Mucosa of descending colon (tissue), 3 donors: ENCODE results near the gene SLC1A7. TPM values are rescaled to one million over a fixed set of nuclear protein-coding genes. Genes with fewer than 3 reads are reported as not detected.

ENCODE experiments used
- ATAC-seq: fragments of 200-7000 bp; cut with Tn5 transposase; one replicate; pipeline ENCODE4 v1.9.1; 2020; ENCODE audit warnings: mild to moderate bottlenecking, moderate library complexity
- DNase-seq, 3 donors: peaks; one replicate each; pipeline ENCODE4 v3.0.0-alpha.2; 2020
- H3K36me3 ChIP-seq: fragments of 200-600 bp; one replicate; pipeline ENCODE4 v1.8.0; 2021; ENCODE audit warnings: low read depth, mild to moderate bottlenecking
- H3K4me1 ChIP-seq: fragments of 200-600 bp; one replicate; pipeline ENCODE4 v1.8.0; 2021; ENCODE audit warnings: low read depth, mild to moderate bottlenecking
- H3K4me3 ChIP-seq: fragments of 200-600 bp; one replicate; pipeline ENCODE4 v1.8.0; 2021; ENCODE audit warnings: mild to moderate bottlenecking
- H3K9me3 ChIP-seq: fragments of 200-600 bp; one replicate; pipeline ENCODE4 v1.8.0; 2021; ENCODE audit warnings: mild to moderate bottlenecking
- CTCF ChIP-seq: fragments of 200-600 bp; IDR thresholded peaks from one replicate; pipeline ENCODE4 v1.8.0; 2022; ENCODE audit warnings: antibody characterized with exemption, mild to moderate bottlenecking
- intact Hi-C, 2 donors: fragments of 100-400 bp; cut with DNase I in 1 of 2; cut with micrococcal nuclease in 1 of 2; formaldehyde crosslinking; loops; one replicate each; pipeline versions ENCODE4 v1.11.0 to v1.11.1; 2022; cut with DNase I, micrococcal nuclease
- total RNA-seq, 3 donors: library from RNA; stranded (reverse); fragmentation: NEBNext Ultra II Directional in 2 of 3; extraction: Animal tissue kit (Norgen Biotek cat#: 25700) in 2 of 3; gene quantifications; one replicate each; pipeline versions ENCODE4 v1.2.1 to v1.2.4, GENCODE V29; 2021 to 2023
- donor health status: DM: no; HTN: no; CAD: no; lungs with moderate emphysema.
- donor health status: DM: no; HTN: no; CAD: no.
- donor health status: DM: no; HTN: yes; CAD: no.

Gene SLC1A7
- total RNA-seq, 3 donors from 2014 or later = 0.72 to 0.98 (median 0.93) TPM

GRCh38 chr1:53133261-53134041 lies 9.0 kb downstream of the SLC1A7 start:
- no peak for TF ChIP-seq CTCF
- intact Hi-C loops = no loop called here
- H3K9me3 ChIP-seq = peaks cover 7% of the 10 kb centered on the region
- ATAC-seq (no peak), DNase-seq (no peak)
- peaks cover 11% of the 10 kb centered on the region for H3K4me1 ChIP-seq
- H3K36me3 ChIP-seq = no peaks in the 10 kb centered on the region
- H3K4me3 ChIP-seq = no peak overlapping the region

GRCh38 chr1:53132176-53132575 lies 10.3 kb downstream of the SLC1A7 start:
- no peak for DNase-seq
- no peaks in the 10 kb centered on the region for H3K36me3 ChIP-seq
- TF ChIP-seq CTCF = no peak
- H3K4me1 ChIP-seq = peaks cover 11% of the 10 kb centered on the region
- no peaks in the 10 kb centered on the region for H3K9me3 ChIP-seq
- intact Hi-C loops = no loop called here
- H3K4me3 ChIP-seq = no peak overlapping the region
- ATAC-seq = no peak

GRCh38 chr1:53131590-53131938 lies 10.9 kb downstream of the SLC1A7 start:
- no peak for DNase-seq
- H3K4me3 ChIP-seq = no peak overlapping the region
- ATAC-seq = no peak
- peaks cover 11% of the 10 kb centered on the region for H3K4me1 ChIP-seq
- no peaks in the 10 kb centered on the region for H3K9me3 ChIP-seq
- H3K36me3 ChIP-seq = no peaks in the 10 kb centered on the region
- TF ChIP-seq CTCF = no peak
- intact Hi-C loops = no loop called here

GRCh38 chr1:53130878-53131589 lies 11.4 kb downstream of the SLC1A7 start:
- no peak overlapping the region for H3K4me3 ChIP-seq
- H3K9me3 ChIP-seq = no peaks in the 10 kb centered on the region
- intact Hi-C loops = no loop called here
- no peak for DNase-seq
- no peak for ATAC-seq
- TF ChIP-seq CTCF = no peak
- H3K36me3 ChIP-seq = no peaks in the 10 kb centered on the region
- H3K4me1 ChIP-seq = peaks cover 10% of the 10 kb centered on the region

DNA sequence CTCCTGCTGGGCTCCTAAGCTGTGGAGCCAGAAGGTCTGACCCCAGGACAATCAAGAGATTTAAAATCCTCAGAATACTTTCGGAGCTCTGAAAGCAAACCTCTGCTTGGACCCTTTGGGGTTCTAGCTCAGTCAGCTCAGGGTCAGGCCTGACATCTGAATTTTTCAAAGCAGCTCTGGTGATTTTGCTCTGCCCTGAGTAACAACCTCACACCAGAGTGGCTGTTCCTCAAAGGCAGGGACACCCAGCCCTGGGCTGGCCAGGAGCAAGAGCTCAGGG lies 11.9 kb downstream of the SLC1A7 start:
- Histone ChIP-seq H3K4me1 (peaks cover 5% of the 10 kb centered on the region), H3K36me3 (no peaks in the 10 kb centered on the region), H3K9me3 (no peaks in the 10 kb centered on the region), H3K4me3 (no peak overlapping the region)
- ATAC-seq (no peak), DNase-seq (no peak)
- intact Hi-C loops = no loop called here
- no peak for TF ChIP-seq CTCF
